ENCODE results near the gene ELMO2.

GRCh38 chr20:46328200-46328882 is 78.1 kb downstream of the ELMO2 start:
- TF ChIP-seq CTCF (IDR thresholded peaks at IDR 0.05 in 2 of 3, conservative IDR thresholded peaks at IDR 0.05 in 1 of 3; ENCODE audit: insufficient read depth in 2 of 3, low read depth in 1 of 3, low read length in 3 of 3) (no peak), NFXL1 (CRISPR knock-in tag; IDR thresholded peaks at IDR 0.05) (no peak), FIP1L1 (IDR thresholded peaks at IDR 0.05; ENCODE audit: low read depth, low read length, poor library complexity, severe bottlenecking) (no peak), MNT (conservative IDR thresholded peaks at IDR 0.05) (no peak), RHOXF2B (CRISPR knock-in tag; conservative IDR thresholded peaks at IDR 0.05) (no peak), HMG20B (CRISPR knock-in tag; IDR thresholded peaks at IDR 0.05) (no peak), CREBBP (IDR thresholded peaks at IDR 0.05; ENCODE audit: low read depth, low read length) (no peak), KDM1A (IDR thresholded peaks at IDR 0.05) (no peak)
- TF ChIP-seq, protein P1, sequence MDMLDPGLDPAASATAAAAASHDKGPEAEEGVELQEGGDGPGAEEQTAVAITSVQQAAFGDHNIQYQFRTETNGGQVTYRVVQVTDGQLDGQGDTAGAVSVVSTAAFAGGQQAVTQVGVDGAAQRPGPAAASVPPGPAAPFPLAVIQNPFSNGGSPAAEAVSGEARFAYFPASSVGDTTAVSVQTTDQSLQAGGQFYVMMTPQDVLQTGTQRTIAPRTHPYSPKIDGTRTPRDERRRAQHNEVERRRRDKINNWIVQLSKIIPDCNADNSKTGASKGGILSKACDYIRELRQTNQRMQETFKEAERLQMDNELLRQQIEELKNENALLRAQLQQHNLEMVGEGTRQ (CRISPR knock-in tag; IDR thresholded peaks at IDR 0.05): no peak
- TF ChIP-seq, protein P2, sequence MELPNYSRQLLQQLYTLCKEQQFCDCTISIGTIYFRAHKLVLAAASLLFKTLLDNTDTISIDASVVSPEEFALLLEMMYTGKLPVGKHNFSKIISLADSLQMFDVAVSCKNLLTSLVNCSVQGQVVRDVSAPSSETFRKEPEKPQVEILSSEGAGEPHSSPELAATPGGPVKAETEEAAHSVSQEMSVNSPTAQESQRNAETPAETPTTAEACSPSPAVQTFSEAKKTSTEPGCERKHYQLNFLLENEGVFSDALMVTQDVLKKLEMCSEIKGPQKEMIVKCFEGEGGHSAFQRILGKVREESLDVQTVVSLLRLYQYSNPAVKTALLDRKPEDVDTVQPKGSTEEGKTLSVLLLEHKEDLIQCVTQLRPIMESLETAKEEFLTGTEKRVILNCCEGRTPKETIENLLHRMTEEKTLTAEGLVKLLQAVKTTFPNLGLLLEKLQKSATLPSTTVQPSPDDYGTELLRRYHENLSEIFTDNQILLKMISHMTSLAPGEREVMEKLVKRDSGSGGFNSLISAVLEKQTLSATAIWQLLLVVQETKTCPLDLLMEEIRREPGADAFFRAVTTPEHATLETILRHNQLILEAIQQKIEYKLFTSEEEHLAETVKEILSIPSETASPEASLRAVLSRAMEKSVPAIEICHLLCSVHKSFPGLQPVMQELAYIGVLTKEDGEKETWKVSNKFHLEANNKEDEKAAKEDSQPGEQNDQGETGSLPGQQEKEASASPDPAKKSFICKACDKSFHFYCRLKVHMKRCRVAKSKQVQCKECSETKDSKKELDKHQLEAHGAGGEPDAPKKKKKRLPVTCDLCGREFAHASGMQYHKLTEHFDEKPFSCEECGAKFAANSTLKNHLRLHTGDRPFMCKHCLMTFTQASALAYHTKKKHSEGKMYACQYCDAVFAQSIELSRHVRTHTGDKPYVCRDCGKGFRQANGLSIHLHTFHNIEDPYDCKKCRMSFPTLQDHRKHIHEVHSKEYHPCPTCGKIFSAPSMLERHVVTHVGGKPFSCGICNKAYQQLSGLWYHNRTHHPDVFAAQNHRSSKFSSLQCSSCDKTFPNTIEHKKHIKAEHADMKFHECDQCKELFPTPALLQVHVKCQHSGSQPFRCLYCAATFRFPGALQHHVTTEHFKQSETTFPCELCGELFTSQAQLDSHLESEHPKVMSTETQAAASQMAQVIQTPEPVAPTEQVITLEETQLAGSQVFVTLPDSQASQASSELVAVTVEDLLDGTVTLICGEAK (IDR thresholded peaks at IDR 0.05): no peak
- TF ChIP-seq, protein P2 (CRISPR knock-in tag; IDR thresholded peaks at IDR 0.05): no peak
- TF ChIP-seq, protein P3, sequence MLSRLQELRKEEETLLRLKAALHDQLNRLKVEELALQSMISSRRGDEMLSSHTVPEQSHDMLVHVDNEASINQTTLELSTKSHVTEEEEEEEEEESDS (CRISPR knock-in tag; IDR thresholded peaks at IDR 0.05): no peak
